Measurements from ENCODE around the gene ZNF154.
"Not testable (repeated sequence)": the region's sequence is repeated elsewhere in the genome, so short reads cannot be mapped to it uniquely, and the experiment has no call there.

Gene ZNF154

GRCh38 chr19:57738320-57738719, 29.3 kb upstream of the ZNF154 start:
- not testable (repeated sequence) for H3K79me1 ChIP-seq (ENCODE audit: low read length); H4K91ac ChIP-seq (ENCODE audit: low read depth, low read length); H3K9ac ChIP-seq (ENCODE audit: low read length); H3K27ac ChIP-seq (ENCODE audit: low read depth, low read length); H3K4me1 ChIP-seq (ENCODE audit: control insufficient read depth in 1 of 2, insufficient read depth in 2 of 2, low read length in 2 of 2); H3K4ac ChIP-seq (ENCODE audit: low read depth, low read length); H3K27me3 ChIP-seq (ENCODE audit: insufficient read depth, low read length); H2BK120ac ChIP-seq (ENCODE audit: insufficient read depth, low read length, poor library complexity); H2BK12ac ChIP-seq (ENCODE audit: low read length); H2BK5ac ChIP-seq (ENCODE audit: low read depth, low read length, poor library complexity); H3K36me3 ChIP-seq (ENCODE audit: control insufficient read depth in 1 of 2, insufficient read depth in 2 of 2, low read length in 2 of 2); H4K12ac ChIP-seq (ENCODE audit: low read depth, low read length); H3K4me2 ChIP-seq (ENCODE audit: low read length); H2AK5ac ChIP-seq (ENCODE audit: low read length); H3K9me3 ChIP-seq (ENCODE audit: insufficient read depth, low read depth, low read length); H3K18ac ChIP-seq (ENCODE audit: low read length); H3K14ac ChIP-seq (ENCODE audit: low read length); H2AFZ ChIP-seq (ENCODE audit: insufficient read depth, low read length, poor library complexity); H3K79me2 ChIP-seq (ENCODE audit: control insufficient read depth, insufficient read depth, low read length, poor library complexity); H3K23ac ChIP-seq (ENCODE audit: low read length); H3K4me3 ChIP-seq (ENCODE audit: low read depth, low read length); H4K8ac ChIP-seq (ENCODE audit: low read depth, low read length)
- peak; percentile 13 to 58 for DNase-seq
- no CpG with 5 or more reads among the region's 10 CpGs for WGBS (ENCODE audit: extremely low coverage, insufficient coverage, insufficient read length)

- no peak overlapping the region for H2BK12ac ChIP-seq (ENCODE audit: low read length)
- H3K4me2 ChIP-seq (ENCODE audit: low read length) = no peak overlapping the region
- H3K27ac ChIP-seq (ENCODE audit: low read depth, low read length) = no peak overlapping the region
- H4K8ac ChIP-seq (ENCODE audit: low read depth, low read length) = no peak overlapping the region
- peaks cover 5% of the 10 kb centered on the region for H3K9me3 ChIP-seq (ENCODE audit: insufficient read depth, low read depth, low read length)
- no peak overlapping the region for H3K23ac ChIP-seq (ENCODE audit: low read length)
- H3K4me1 ChIP-seq (ENCODE audit: control insufficient read depth in 1 of 2, insufficient read depth in 2 of 2, low read length in 2 of 2) = no peaks in the 10 kb centered on the region
- H3K9ac ChIP-seq (ENCODE audit: low read length) = no peak overlapping the region
- no CpG with 5 or more reads among the region's 10 CpGs for WGBS (ENCODE audit: extremely low coverage, insufficient coverage, insufficient read length)
- H3K4me3 ChIP-seq (ENCODE audit: low read depth, low read length) = no peak overlapping the region
- H3K36me3 ChIP-seq (ENCODE audit: control insufficient read depth in 1 of 2, insufficient read depth in 2 of 2, low read length in 2 of 2) = peaks cover 19 to 29% of the 10 kb centered on the region in 2 experiments
- H2BK120ac ChIP-seq (ENCODE audit: insufficient read depth, low read length, poor library complexity) = no peak overlapping the region
- no peak overlapping the region for H4K12ac ChIP-seq (ENCODE audit: low read depth, low read length)
- H3K4ac ChIP-seq (ENCODE audit: low read depth, low read length) = no peak overlapping the region
- no peaks in the 10 kb centered on the region for H3K79me1 ChIP-seq (ENCODE audit: low read length)
- no peak overlapping the region for H3K14ac ChIP-seq (ENCODE audit: low read length)
- H4K91ac ChIP-seq (ENCODE audit: low read depth, low read length) = no peak overlapping the region
- no peak overlapping the region for H2BK5ac ChIP-seq (ENCODE audit: low read depth, low read length, poor library complexity)
- no peaks in the 10 kb centered on the region for H3K27me3 ChIP-seq (ENCODE audit: insufficient read depth, low read length)
- H3K18ac ChIP-seq (ENCODE audit: low read length) = no peak overlapping the region
- H3K79me2 ChIP-seq (ENCODE audit: control insufficient read depth, insufficient read depth, low read length, poor library complexity) = no peaks in the 10 kb centered on the region
- H2AFZ ChIP-seq (ENCODE audit: insufficient read depth, low read length, poor library complexity) = no peak overlapping the region
- DNase-seq = no peak
- no peak overlapping the region for H2AK5ac ChIP-seq (ENCODE audit: low read length)
These were observed 11.9 kb upstream of the ZNF154 start for GRCh38 chr19:57720878-57721277.

- H4K12ac ChIP-seq (ENCODE audit: low read depth, low read length) = no peak overlapping the region
These were observed 11.0 kb upstream of the ZNF154 start for GRCh38 chr19:57719901-57720519.

GRCh38 chr19:57719424-57719823, 10.4 kb upstream of the ZNF154 start:
- Histone ChIP-seq H3K23ac (ENCODE audit: low read length) (no peak overlapping the region), H3K4ac (ENCODE audit: low read depth, low read length) (no peak overlapping the region), H3K36me3 (ENCODE audit: control insufficient read depth in 1 of 2, insufficient read depth in 2 of 2, low read length in 2 of 2) (peaks cover 19 to 29% of the 10 kb centered on the region in 2 experiments), H2BK12ac (ENCODE audit: low read length) (no peak overlapping the region), H2AFZ (ENCODE audit: insufficient read depth, low read length, poor library complexity) (no peak overlapping the region), H3K9ac (ENCODE audit: low read length) (no peak overlapping the region), H3K4me1 (ENCODE audit: control insufficient read depth in 1 of 2, insufficient read depth in 2 of 2, low read length in 2 of 2) (no peaks in the 10 kb centered on the region), H2BK120ac (ENCODE audit: insufficient read depth, low read length, poor library complexity) (no peak overlapping the region), H4K8ac (ENCODE audit: low read depth, low read length) (no peak overlapping the region), H3K79me2 (ENCODE audit: control insufficient read depth, insufficient read depth, low read length, poor library complexity) (no peaks in the 10 kb centered on the region), H4K12ac (ENCODE audit: low read depth, low read length) (no peak overlapping the region), H3K79me1 (ENCODE audit: low read length) (no peaks in the 10 kb centered on the region), H3K14ac (ENCODE audit: low read length) (no peak overlapping the region), H3K27me3 (ENCODE audit: insufficient read depth, low read length) (no peaks in the 10 kb centered on the region), H4K91ac (ENCODE audit: low read depth, low read length) (no peak overlapping the region), H3K9me3 (ENCODE audit: insufficient read depth, low read depth, low read length) (peaks cover 5% of the 10 kb centered on the region), H2AK5ac (ENCODE audit: low read length) (no peak overlapping the region), H3K4me3 (ENCODE audit: low read depth, low read length) (no peak overlapping the region), H3K27ac (ENCODE audit: low read depth, low read length) (no peak overlapping the region), H3K18ac (ENCODE audit: low read length) (no peak overlapping the region), H2BK5ac (ENCODE audit: low read depth, low read length, poor library complexity) (no peak overlapping the region), H3K4me2 (ENCODE audit: low read length) (no peak overlapping the region)
- DNase-seq = no peak

More at GRCh38 chr19:57719901-57720519, 11.0 kb upstream of the ZNF154 start:
- DNase-seq = no peak
- Histone ChIP-seq H2AK5ac (ENCODE audit: low read length) (no peak overlapping the region), H2BK5ac (ENCODE audit: low read depth, low read length, poor library complexity) (no peak overlapping the region), H3K79me2 (ENCODE audit: control insufficient read depth, insufficient read depth, low read length, poor library complexity) (no peaks in the 10 kb centered on the region), H2BK120ac (ENCODE audit: insufficient read depth, low read length, poor library complexity) (no peak overlapping the region), H2AFZ (ENCODE audit: insufficient read depth, low read length, poor library complexity) (no peak overlapping the region), H3K14ac (ENCODE audit: low read length) (no peak overlapping the region), H3K4me1 (ENCODE audit: control insufficient read depth in 1 of 2, insufficient read depth in 2 of 2, low read length in 2 of 2) (no peaks in the 10 kb centered on the region), H3K4ac (ENCODE audit: low read depth, low read length) (no peak overlapping the region), H4K91ac (ENCODE audit: low read depth, low read length) (no peak overlapping the region), H3K9me3 (ENCODE audit: insufficient read depth, low read depth, low read length) (peaks cover 5% of the 10 kb centered on the region), H3K79me1 (ENCODE audit: low read length) (no peaks in the 10 kb centered on the region), H3K18ac (ENCODE audit: low read length) (no peak overlapping the region), H3K9ac (ENCODE audit: low read length) (no peak overlapping the region), H3K23ac (ENCODE audit: low read length) (no peak overlapping the region), H3K4me2 (ENCODE audit: low read length) (no peak overlapping the region), H3K4me3 (ENCODE audit: low read depth, low read length) (no peak overlapping the region), H3K27ac (ENCODE audit: low read depth, low read length) (no peak overlapping the region), H4K8ac (ENCODE audit: low read depth, low read length) (no peak overlapping the region), H3K36me3 (ENCODE audit: control insufficient read depth in 1 of 2, insufficient read depth in 2 of 2, low read length in 2 of 2) (peaks cover 19 to 29% of the 10 kb centered on the region in 2 experiments), H3K27me3 (ENCODE audit: insufficient read depth, low read length) (no peaks in the 10 kb centered on the region), H2BK12ac (ENCODE audit: low read length) (no peak overlapping the region)
- no CpG with 5 or more reads among the region's 4 CpGs for WGBS (ENCODE audit: extremely low coverage, insufficient coverage, insufficient read length)

All from trophoblast cell (in vitro differentiated cells and primary cell).